ENCODE measurements around the gene TVP23B. TPM values are rescaled to one million over a fixed set of nuclear protein-coding genes. Genes with fewer than 3 reads are reported as not detected.

Gene TVP23B
- total and polyA plus RNA-seq, 2 of the 13 experiments (the other 11 are each of a cell fraction or from before 2014, with no cell fraction given), result 45.1 to 66.5 TPM

DNA sequence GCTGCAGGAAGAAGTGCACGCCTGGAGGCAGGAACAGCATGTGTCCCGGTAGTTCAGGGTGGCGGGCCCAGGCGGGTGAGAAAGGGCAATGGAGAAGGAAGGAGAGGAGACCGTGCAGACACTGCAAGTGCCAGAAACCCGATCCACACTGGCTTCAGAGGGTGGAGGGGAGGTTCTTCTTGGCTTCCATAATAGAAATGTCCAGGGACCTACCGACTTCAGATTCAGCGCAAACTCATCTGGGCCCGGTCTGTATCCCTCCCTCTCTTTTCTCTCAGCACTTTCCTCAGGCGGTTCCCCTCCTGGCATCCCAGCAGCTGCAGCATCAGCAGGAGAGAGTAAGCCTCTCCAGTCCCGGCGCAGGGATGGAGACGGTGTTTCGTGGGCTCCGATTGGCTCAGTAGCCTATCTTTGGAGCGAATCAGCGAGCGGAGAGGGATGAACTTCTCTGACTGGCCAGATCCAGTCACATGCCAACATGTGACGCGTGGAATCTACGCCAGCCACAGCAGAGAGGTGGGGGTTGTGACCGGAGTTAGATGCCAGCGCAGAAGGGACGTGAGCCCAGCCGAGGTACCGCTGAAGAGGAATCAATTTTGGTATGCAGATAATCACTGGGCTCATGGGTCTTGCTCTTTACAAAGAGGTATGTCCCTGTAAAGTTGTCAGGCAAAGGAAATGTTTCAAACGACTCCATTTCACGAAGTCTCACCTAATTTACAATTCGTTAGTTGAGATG lies 75.0 kb downstream of the TVP23B start (continued):
- TF ChIP-seq, protein P1, sequence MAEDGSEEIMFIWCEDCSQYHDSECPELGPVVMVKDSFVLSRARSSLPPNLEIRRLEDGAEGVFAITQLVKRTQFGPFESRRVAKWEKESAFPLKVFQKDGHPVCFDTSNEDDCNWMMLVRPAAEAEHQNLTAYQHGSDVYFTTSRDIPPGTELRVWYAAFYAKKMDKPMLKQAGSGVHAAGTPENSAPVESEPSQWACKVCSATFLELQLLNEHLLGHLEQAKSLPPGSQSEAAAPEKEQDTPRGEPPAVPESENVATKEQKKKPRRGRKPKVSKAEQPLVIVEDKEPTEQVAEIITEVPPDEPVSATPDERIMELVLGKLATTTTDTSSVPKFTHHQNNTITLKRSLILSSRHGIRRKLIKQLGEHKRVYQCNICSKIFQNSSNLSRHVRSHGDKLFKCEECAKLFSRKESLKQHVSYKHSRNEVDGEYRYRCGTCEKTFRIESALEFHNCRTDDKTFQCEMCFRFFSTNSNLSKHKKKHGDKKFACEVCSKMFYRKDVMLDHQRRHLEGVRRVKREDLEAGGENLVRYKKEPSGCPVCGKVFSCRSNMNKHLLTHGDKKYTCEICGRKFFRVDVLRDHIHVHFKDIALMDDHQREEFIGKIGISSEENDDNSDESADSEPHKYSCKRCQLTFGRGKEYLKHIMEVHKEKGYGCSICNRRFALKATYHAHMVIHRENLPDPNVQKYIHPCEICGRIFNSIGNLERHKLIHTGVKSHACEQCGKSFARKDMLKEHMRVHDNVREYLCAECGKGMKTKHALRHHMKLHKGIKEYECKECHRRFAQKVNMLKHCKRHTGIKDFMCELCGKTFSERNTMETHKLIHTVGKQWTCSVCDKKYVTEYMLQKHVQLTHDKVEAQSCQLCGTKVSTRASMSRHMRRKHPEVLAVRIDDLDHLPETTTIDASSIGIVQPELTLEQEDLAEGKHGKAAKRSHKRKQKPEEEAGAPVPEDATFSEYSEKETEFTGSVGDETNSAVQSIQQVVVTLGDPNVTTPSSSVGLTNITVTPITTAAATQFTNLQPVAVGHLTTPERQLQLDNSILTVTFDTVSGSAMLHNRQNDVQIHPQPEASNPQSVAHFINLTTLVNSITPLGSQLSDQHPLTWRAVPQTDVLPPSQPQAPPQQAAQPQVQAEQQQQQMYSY (CRISPR knock-in tag; IDR thresholded peaks at IDR 0.05), result no peak
- TF ChIP-seq RAD51 (IDR thresholded peaks at IDR 0.05; ENCODE audit: borderline replicate concordance) (peak; percentile 92), ZFY (CRISPR knock-in tag; IDR thresholded peaks at IDR 0.05) (peak; percentile 37; the same call in 1 of the 2 replicates), RBM39 (IDR thresholded peaks at IDR 0.05; ENCODE audit: low read depth, low read length, poor library complexity, severe bottlenecking) (no peak), TBX3 (IDR thresholded peaks at IDR 0.05; ENCODE audit: borderline replicate concordance) (no peak), ZFP62 (CRISPR knock-in tag; IDR thresholded peaks at IDR 0.05) (no peak), FOXA3 (CRISPR knock-in tag; IDR thresholded peaks at IDR 0.05) (no peak), CREB1 (IDR thresholded peaks at IDR 0.05) (peak; percentile 87), CREB1 (CRISPR knock-in tag; IDR thresholded peaks at IDR 0.05) (peak; percentile 93), FOXC1 (CRISPR knock-in tag; IDR thresholded peaks at IDR 0.05; ENCODE audit: borderline replicate concordance) (no peak), CCDC6 (CRISPR knock-in tag; IDR thresholded peaks at IDR 0.05) (no peak), RFX3 (CRISPR knock-in tag; IDR thresholded peaks at IDR 0.05) (no peak), KDM5B (CRISPR knock-in tag; IDR thresholded peaks at IDR 0.05; ENCODE audit: borderline replicate concordance) (peak; percentile 52; the same call in 1 of the 2 replicates), SOX5 (CRISPR knock-in tag; IDR thresholded peaks at IDR 0.05; ENCODE audit: borderline replicate concordance) (no peak), IRF2 (CRISPR knock-in tag; IDR thresholded peaks at IDR 0.05) (peak; percentile 56), NCOR1 (IDR thresholded peaks at IDR 0.05; ENCODE audit: borderline replicate concordance, low read length) (no peak; the same call in 1 of the 2 replicates), FLYWCH1 (CRISPR knock-in tag; IDR thresholded peaks at IDR 0.05) (no peak), ZNF180 (CRISPR knock-in tag; IDR thresholded peaks at IDR 0.05; ENCODE audit: borderline replicate concordance, low read depth) (no peak), ZZZ3 (CRISPR knock-in tag; IDR thresholded peaks at IDR 0.05; ENCODE audit: borderline replicate concordance) (no peak)
- TF ChIP-seq, protein P2, sequence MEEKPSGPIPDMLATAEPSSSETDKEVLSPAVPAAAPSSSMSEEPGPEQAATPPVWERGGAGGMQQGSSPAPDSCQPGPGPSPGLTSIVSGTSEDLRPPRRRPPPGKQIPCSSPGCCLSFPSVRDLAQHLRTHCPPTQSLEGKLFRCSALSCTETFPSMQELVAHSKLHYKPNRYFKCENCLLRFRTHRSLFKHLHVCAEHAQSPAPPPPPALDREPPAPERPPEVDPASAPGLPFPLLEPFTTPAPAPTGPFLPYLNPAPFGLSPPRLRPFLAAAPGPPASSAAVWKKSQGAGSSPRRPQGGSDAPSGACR (CRISPR knock-in tag; IDR thresholded peaks at IDR 0.05), result no peak
- TF ChIP-seq, protein P3, sequence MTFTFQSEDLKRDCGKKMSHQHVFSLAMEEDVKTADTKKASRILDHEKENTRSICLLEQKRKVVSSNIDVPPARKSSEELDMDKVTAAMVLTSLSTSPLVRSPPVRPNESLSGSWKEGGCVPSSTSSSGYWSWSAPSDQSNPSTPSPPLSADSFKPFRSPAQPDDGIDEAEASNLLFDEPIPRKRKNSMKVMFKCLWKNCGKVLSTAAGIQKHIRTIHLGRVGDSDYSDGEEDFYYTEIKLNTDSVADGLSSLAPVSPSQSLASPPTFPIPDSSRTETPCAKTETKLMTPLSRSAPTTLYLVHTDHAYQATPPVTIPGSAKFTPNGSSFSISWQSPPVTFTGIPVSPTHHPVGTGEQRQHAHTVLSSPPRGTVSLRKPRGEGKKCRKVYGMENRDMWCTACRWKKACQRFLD (CRISPR knock-in tag; IDR thresholded peaks at IDR 0.05; ENCODE audit: borderline replicate concordance), result 0 out of 2 replicates have a peak, but pooled peaks have one; percentile 36
- TF ChIP-seq, protein P4, sequence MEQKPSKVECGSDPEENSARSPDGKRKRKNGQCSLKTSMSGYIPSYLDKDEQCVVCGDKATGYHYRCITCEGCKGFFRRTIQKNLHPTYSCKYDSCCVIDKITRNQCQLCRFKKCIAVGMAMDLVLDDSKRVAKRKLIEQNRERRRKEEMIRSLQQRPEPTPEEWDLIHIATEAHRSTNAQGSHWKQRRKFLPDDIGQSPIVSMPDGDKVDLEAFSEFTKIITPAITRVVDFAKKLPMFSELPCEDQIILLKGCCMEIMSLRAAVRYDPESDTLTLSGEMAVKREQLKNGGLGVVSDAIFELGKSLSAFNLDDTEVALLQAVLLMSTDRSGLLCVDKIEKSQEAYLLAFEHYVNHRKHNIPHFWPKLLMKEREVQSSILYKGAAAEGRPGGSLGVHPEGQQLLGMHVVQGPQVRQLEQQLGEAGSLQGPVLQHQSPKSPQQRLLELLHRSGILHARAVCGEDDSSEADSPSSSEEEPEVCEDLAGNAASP (CRISPR knock-in tag; IDR thresholded peaks at IDR 0.05; ENCODE audit: borderline replicate concordance), result peak; percentile 14; the same call in 1 of the 2 replicates
- TF ChIP-seq, protein P5, sequence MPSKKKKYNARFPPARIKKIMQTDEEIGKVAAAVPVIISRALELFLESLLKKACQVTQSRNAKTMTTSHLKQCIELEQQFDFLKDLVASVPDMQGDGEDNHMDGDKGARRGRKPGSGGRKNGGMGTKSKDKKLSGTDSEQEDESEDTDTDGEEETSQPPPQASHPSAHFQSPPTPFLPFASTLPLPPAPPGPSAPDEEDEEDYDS (CRISPR knock-in tag; IDR thresholded peaks at IDR 0.05), result peak; percentile 80
